Chondrocyte (in vitro differentiated cells): ENCODE data around the gene SPTBN1. TPM values are rescaled to one million over a fixed set of nuclear protein-coding genes. Genes with fewer than 3 reads are reported as not detected.

Experiments
- DNase-seq: peaks from one replicate; pipeline ENCODE4 v3.0.0; 2021; ENCODE audit warnings: mixed read lengths, low spot score
- H3K27ac Mint-ChIP-seq: one replicate; pipeline ENCODE4 v1.8.0; 2021; ENCODE audit warnings: mild to moderate bottlenecking, moderate library complexity, mixed read lengths; ENCODE audit not compliant: unreplicated experiment
- H3K27me3 Mint-ChIP-seq: 2 replicates; pipeline ENCODE4 v1.8.0; 2021; ENCODE audit warnings: low read depth, mixed read lengths
- H3K36me3 Mint-ChIP-seq: 2 replicates; pipeline ENCODE4 v1.8.0; 2021; ENCODE audit warnings: low read depth, mixed read lengths
- H3K4me1 Mint-ChIP-seq: 2 replicates; pipeline ENCODE4 v1.8.0; 2021; ENCODE audit warnings: low read depth, mild to moderate bottlenecking, mixed read lengths
- H3K4me3 Mint-ChIP-seq: one replicate; pipeline ENCODE4 v1.8.0; 2021; ENCODE audit warnings: mild to moderate bottlenecking, moderate library complexity, mixed read lengths; ENCODE audit not compliant: unreplicated experiment
- H3K9me3 Mint-ChIP-seq: 2 replicates; pipeline ENCODE4 v1.8.0; 2021; ENCODE audit warnings: low read depth, mixed read lengths
- CTCF ChIP-seq: fragments of 200-600 bp; sonication (generic); IDR thresholded peaks from 2 replicates; pipeline ENCODE4 v1.5.0; 2021; ENCODE audit warnings: antibody characterized with exemption, mild to moderate bottlenecking, moderate library complexity
- total RNA-seq: library from RNA; stranded (reverse); gene quantifications from 3 replicates; pipeline ENCODE4 v1.2.1, GENCODE V29; 2021

The SPTBN1 gene
- total RNA-seq, 1 donor from 2014 or later: 297 TPM

- no peak for DNase-seq
- Mint-ChIP-seq H3K27me3 (no peaks in the 10 kb centered on the region), H3K9me3 (no peaks in the 10 kb centered on the region), H3K4me1 (peaks cover 21% of the 10 kb centered on the region), H3K4me3 (no peak overlapping the region), H3K27ac (no peak overlapping the region), H3K36me3 (no peaks in the 10 kb centered on the region)
- no peak for TF ChIP-seq CTCF
These were observed 27.1 kb upstream of the SPTBN1 start for GRCh38 chr2:54429054-54429453.

GRCh38 chr2:54429811-54430551, 26.1 kb upstream of the SPTBN1 start:
- H3K27me3 Mint-ChIP-seq: no peaks in the 10 kb centered on the region
- no peak overlapping the region for H3K27ac Mint-ChIP-seq
- H3K4me1 Mint-ChIP-seq: peaks cover 21% of the 10 kb centered on the region
- DNase-seq: no peak
- H3K9me3 Mint-ChIP-seq: no peaks in the 10 kb centered on the region
- no peak overlapping the region for H3K4me3 Mint-ChIP-seq
- TF ChIP-seq CTCF: no peak
- H3K36me3 Mint-ChIP-seq: no peaks in the 10 kb centered on the region

DNA sequence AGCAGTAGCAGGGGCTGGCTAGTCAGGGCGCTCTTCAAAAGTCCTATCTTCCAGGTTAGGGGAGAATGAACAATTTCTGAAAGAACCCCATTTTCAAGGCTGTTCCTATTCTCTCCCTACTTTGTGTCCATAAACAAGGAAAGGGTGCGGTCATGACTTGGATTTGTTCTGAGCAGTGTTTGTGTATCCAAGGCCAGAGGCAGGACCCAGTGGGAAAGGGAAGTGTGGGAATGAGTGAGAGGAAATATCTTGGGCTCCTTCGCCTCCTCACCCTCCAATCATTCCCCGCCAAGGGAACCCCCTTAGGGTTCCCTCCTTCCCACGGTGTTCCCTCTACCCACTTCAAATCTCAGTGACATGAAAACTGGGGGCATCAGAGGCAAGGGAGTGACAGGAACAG, 25.5 kb upstream of the SPTBN1 start:
- H3K27me3 Mint-ChIP-seq: no peaks in the 10 kb centered on the region
- H3K9me3 Mint-ChIP-seq: no peaks in the 10 kb centered on the region
- peaks cover 21% of the 10 kb centered on the region for H3K4me1 Mint-ChIP-seq
- no peak for TF ChIP-seq CTCF
- H3K4me3 Mint-ChIP-seq: no peak overlapping the region
- no peak for DNase-seq
- no peak overlapping the region for H3K27ac Mint-ChIP-seq
- no peaks in the 10 kb centered on the region for H3K36me3 Mint-ChIP-seq

DNA sequence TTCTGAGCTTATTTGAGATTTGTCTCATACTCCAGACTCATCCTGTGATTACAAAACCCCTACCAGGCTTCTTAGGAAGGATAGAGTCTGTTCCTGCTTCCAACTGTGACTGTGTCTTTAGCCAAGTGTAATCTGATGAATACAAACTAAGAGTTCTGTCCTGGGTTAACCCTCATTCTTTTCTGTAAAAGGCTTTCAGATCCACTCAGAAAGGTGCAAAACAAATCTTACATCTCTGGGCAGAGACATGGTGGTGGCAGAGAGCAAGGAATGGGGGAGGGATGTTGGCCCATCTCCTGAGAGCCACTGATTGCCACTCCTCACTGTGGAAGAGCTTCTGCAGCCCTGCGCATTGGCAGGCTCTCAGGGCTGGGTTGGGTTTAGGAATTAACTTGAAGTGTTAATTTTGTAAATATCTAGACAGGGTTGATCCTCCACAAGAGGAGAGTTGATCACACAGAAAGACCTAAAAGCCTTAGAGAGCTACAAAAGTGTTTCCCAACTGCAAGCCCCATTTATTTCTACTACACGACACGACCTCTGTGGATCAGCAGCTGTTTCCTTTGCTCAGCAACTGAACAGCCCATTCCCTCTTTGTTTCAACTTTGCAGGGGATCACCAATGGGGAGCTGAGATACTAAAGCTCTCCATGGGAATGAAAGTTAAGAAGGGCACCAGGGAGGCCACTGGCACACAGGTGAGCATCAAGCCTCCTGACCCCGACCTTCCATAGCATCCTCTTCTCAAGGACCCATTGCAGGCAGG, 23.7 kb upstream of the SPTBN1 start:
- Mint-ChIP-seq H3K4me3 (no peak overlapping the region), H3K36me3 (no peaks in the 10 kb centered on the region), H3K9me3 (no peaks in the 10 kb centered on the region), H3K4me1 (peaks cover 21% of the 10 kb centered on the region), H3K27ac (no peak overlapping the region), H3K27me3 (no peaks in the 10 kb centered on the region)
- no peak for TF ChIP-seq CTCF
- no peak for DNase-seq

DNA sequence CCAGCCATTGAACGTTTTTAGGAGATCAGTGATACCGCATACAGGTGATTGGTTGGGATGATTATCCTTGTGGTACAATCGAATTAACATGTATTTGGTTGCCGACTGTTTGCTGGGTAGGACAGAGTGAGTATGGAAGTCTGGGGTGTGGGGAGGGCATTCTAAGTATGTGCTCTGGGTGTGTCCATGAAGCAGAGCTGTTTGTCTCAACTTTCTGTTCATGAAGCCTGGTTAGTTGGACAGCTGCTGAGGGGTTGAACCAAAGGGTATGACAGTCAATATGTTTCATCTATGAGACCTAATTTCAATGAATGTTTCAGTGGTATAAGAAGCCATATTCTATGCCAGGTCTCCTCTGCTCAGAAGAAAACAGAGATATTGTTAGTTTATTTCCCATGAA, 21.9 kb upstream of the SPTBN1 start:
- no peak overlapping the region for H3K4me3 Mint-ChIP-seq
- peaks cover 11% of the 10 kb centered on the region for H3K4me1 Mint-ChIP-seq
- no peaks in the 10 kb centered on the region for H3K9me3 Mint-ChIP-seq
- no peaks in the 10 kb centered on the region for H3K36me3 Mint-ChIP-seq
- H3K27ac Mint-ChIP-seq: no peak overlapping the region
- no peak for DNase-seq
- TF ChIP-seq CTCF: no peak
- no peaks in the 10 kb centered on the region for H3K27me3 Mint-ChIP-seq
